K562 (cell line): ENCODE data around the gene GPAT3. TPM values are rescaled to one million over a fixed set of nuclear protein-coding genes. Genes with fewer than 3 reads are reported as not detected.

ENCODE experiments used
- ATAC-seq: fragments of 200-7000 bp; cut with Tn5 transposase; 3 replicates; pipeline ENCODE4 v1.9.1; 2020; ENCODE audit warnings: moderate library complexity
- BruUV-seq: library from RNA; stranded (reverse); fragments of 400-500 nt; replicated peaks from 2 replicates; lab custom pipeline; 2021; lab: Mats Ljungman, UMichigan
- CTCF ChIA-PET: fragments of 300-600 bp; formaldehyde crosslinking; extraction: SDS; loops from one replicate; lab custom pipeline; 2021; ENCODE audit warnings: low intra/inter-chr PET ratio; lab: Yijun Ruan, JAX
- POLR2A ChIA-PET: fragments of 300-600, 350-650 bp; sonication (Branson Sonifier 250); formaldehyde crosslinking; extraction: SDS; loops from one replicate; lab custom pipeline; 2021; ENCODE audit warnings: antibody characterized with exemption, inconsistent platforms; lab: Yijun Ruan, JAX
- DNase-seq, 4 experiments: peaks; one replicate each; pipeline versions ENCODE4 v3.0.0 to v3.0.0-alpha.2; 2011 to 2018; ENCODE audit warnings: low spot score in 3 of 4, mixed read lengths in 3 of 4; ENCODE audit errors: extremely low read depth in 1 of 4
- FAIRE-seq: peaks from 2 replicates; lab custom pipeline; 2011; peaks lifted over from hg19 to GRCh38; lab: Jason Lieb, UNC
- H2AFZ ChIP-seq: 2 replicates; pipeline ENCODE4 v1.6.0; 2011; ENCODE audit warnings: low read depth, low read length, control low read depth, inconsistent platforms
- H3K27ac ChIP-seq: fragments of 200-600 bp; 3 replicates; pipeline ENCODE4 v1.8.0; 2011; ENCODE audit warnings: low read depth, mild to moderate bottlenecking, control low read depth, inconsistent platforms, low read length, moderate library complexity, mixed read lengths; ENCODE audit errors: extremely low read depth
- H3K27me3 ChIP-seq, 2 experiments: fragments of 300-600 bp in 1 of 2; 2 replicates in 1 of 2; 3 replicates in 1 of 2; pipeline versions ENCODE4 v1.6.0 to v1.8.0; 2011; ENCODE audit warnings: inconsistent platforms in 2 of 2, low read length in 2 of 2, mild to moderate bottlenecking in 1 of 2, mixed read lengths in 1 of 2, moderate library complexity in 1 of 2; ENCODE audit not compliant: control insufficient read depth in 2 of 2, insufficient read depth in 2 of 2
- H3K36me3 ChIP-seq: fragments of 300-600 bp; 3 replicates; pipeline ENCODE4 v1.8.0; 2011; ENCODE audit warnings: mild to moderate bottlenecking, low read length, inconsistent platforms; ENCODE audit not compliant: control insufficient read depth, insufficient read depth
- H3K4me1 ChIP-seq, 2 experiments: fragments of 200-600 bp in 1 of 2; replicated peaks in 1 of 2; 2 replicates in 1 of 2; 3 replicates in 1 of 2; pipeline versions ENCODE4 v1.5.1 to v1.8.0; 2011; ENCODE audit warnings: inconsistent platforms in 2 of 2, low read length in 2 of 2, mild to moderate bottlenecking in 1 of 2, mixed read lengths in 1 of 2, moderate library complexity in 1 of 2; ENCODE audit not compliant: control insufficient read depth in 2 of 2, insufficient read depth in 2 of 2
- H3K4me2 ChIP-seq: 2 replicates; pipeline ENCODE4 v1.6.1; 2011; ENCODE audit warnings: low read length, control low read depth, inconsistent platforms, mixed read lengths; ENCODE audit not compliant: insufficient read depth
- H3K4me3 ChIP-seq: fragments of 200-600 bp; sonication (generic), shearing (Covaris generic); 2 replicates; pipeline ENCODE4 v1.5.1; 2016; ENCODE audit warnings: control low read depth, inconsistent platforms
- H3K79me2 ChIP-seq: fragments of 200-600 bp; 3 replicates; pipeline ENCODE4 v1.8.0; 2011; ENCODE audit warnings: low read length, inconsistent platforms; ENCODE audit not compliant: control insufficient read depth, insufficient read depth
- H3K9ac ChIP-seq, 2 experiments: 2 replicates each; pipeline versions ENCODE4 v1.6.0 to v1.6.1; 2011; ENCODE audit warnings: low read depth in 2 of 2, low read length in 2 of 2, control low read depth in 1 of 2, inconsistent platforms in 1 of 2, mild to moderate bottlenecking in 1 of 2, mixed read lengths in 1 of 2; ENCODE audit not compliant: insufficient read depth in 1 of 2
- H3K9me1 ChIP-seq: one replicate; pipeline ENCODE4 v1.6.0; 2011; ENCODE audit warnings: inconsistent platforms, mild to moderate bottlenecking, low read length, moderate library complexity; ENCODE audit not compliant: control insufficient read depth, insufficient read depth
- H3K9me3 ChIP-seq: replicated peaks from 2 replicates; pipeline ENCODE4 v1.5.1; 2011; ENCODE audit warnings: low read depth, low read length, inconsistent platforms; ENCODE audit not compliant: control insufficient read depth, insufficient read depth
- H4K20me1 ChIP-seq: replicated peaks from 2 replicates; pipeline ENCODE4 v1.6.1; 2011; ENCODE audit warnings: low read length, inconsistent platforms, mixed read lengths; ENCODE audit not compliant: control insufficient read depth, insufficient read depth
- CCAR2 ChIP-seq: fragments of 200-400 bp; formaldehyde crosslinking; IDR thresholded peaks from 2 replicates; pipeline ENCODE4 v1.6.1; 2017; ENCODE audit warnings: mild to moderate bottlenecking, low read depth, low read length
- CEBPB ChIP-seq: fragments of 450-650 bp; IDR thresholded peaks from 2 replicates; pipeline ENCODE4 v1.6.1; 2016; ENCODE audit warnings: missing genetic modification characterization, missing compliant biosample characterization
- CREB1 ChIP-seq, 2 experiments: sonication (generic) in 1 of 2; formaldehyde crosslinking in 1 of 2; IDR thresholded peaks; 2 replicates each; pipeline versions ENCODE4 v1.6.1 to v1.8.0; 2012 to 2022; ENCODE audit warnings: inconsistent platforms in 1 of 2, mild to moderate bottlenecking in 1 of 2, missing genetic modification reagents in 1 of 2, moderate library complexity in 1 of 2
- HNRNPL ChIP-seq: fragments of 200-400 bp; formaldehyde crosslinking; IDR thresholded peaks from 2 replicates; pipeline ENCODE4 v1.6.1; 2017; ENCODE audit warnings: low read depth, mild to moderate bottlenecking, low read length
- NCOA1 ChIP-seq: fragments of 450-650 bp; IDR thresholded peaks from 2 replicates; pipeline ENCODE4 v1.6.1; 2016; ENCODE audit warnings: low read depth
- PREB ChIP-seq: sonication (generic); formaldehyde crosslinking; IDR thresholded peaks from 2 replicates; pipeline ENCODE4 v1.8.1; 2023; ENCODE audit warnings: mild to moderate bottlenecking, missing genetic modification reagents
- UBTF ChIP-seq, 2 experiments: IDR thresholded peaks; 2 replicates each; pipeline ENCODE4 v1.6.1; 2012; ENCODE audit warnings: improper control_type of control experiment in 2 of 2, low read depth in 2 of 2, low read length in 2 of 2, borderline replicate concordance in 1 of 2
- ZNF12 ChIP-seq: sonication (generic); formaldehyde crosslinking; IDR thresholded peaks from 2 replicates; pipeline ENCODE4 v1.4.0; 2020; ENCODE audit warnings: mild to moderate bottlenecking, missing genetic modification reagents
- ZNF134 ChIP-seq: fragments of 250-450 bp; sonication (Bioruptor Pico); conservative IDR thresholded peaks from 2 replicates; pipeline ENCODE4 v1.4.0; 2020
- ZNF561 ChIP-seq: fragments of 450-650 bp; formaldehyde crosslinking; conservative IDR thresholded peaks from 2 replicates; pipeline ENCODE4 v1.4.0; 2020; ENCODE audit warnings: mild to moderate bottlenecking, moderate library complexity
- ZNF668 ChIP-seq: fragments of 250-450 bp; sonication (Bioruptor Pico); IDR thresholded peaks from 2 replicates; pipeline ENCODE4 v1.8.0; 2022; ENCODE audit warnings: mild to moderate bottlenecking, inconsistent platforms
- ZNF75A ChIP-seq: fragments of 450-650 bp; formaldehyde crosslinking; IDR thresholded peaks from 2 replicates; pipeline ENCODE4 v1.4.0; 2020; ENCODE audit warnings: mild to moderate bottlenecking
- WGBS: fragments of 100-300 bp; shearing (Covaris generic); methylation state at CpG from one replicate; pipeline ENCODE4 v1.1.6; 2016; ENCODE audit warnings: low coverage, mixed read lengths; ENCODE audit not compliant: insufficient coverage; ENCODE audit errors: missing lambda C conversion rate; 5-methylcytosine and 5-hydroxymethylcytosine counted together
- in situ Hi-C: fragments of 300-500 bp; cut with MboI; formaldehyde crosslinking; loops from 4 replicates; pipeline ENCODE4 v1.15.0; 2018; ENCODE audit warnings: inconsistent platforms, mixed read lengths
- intact Hi-C: fragments of 100-400 bp; cut with micrococcal nuclease; formaldehyde crosslinking; loops from 2 replicates; pipeline ENCODE4 v1.14.2; 2022
- polyA plus RNA-seq, 8 experiments: library from polyadenylated mRNA; depleted of rRNA in 4 of 8; stranded (reverse) in 5 of 8; unstranded in 3 of 8; fragments of >200 nt; fragmentation: Nextera tagmentation in 2 of 8; fragmentation: Illumina TruSeq in 1 of 8; extraction: Ambion mirVana in 2 of 8; extraction: Trizol in 1 of 8; gene quantifications; 2 replicates each; pipeline versions ENCODE4 v1.2.1 to v1.2.3, GENCODE V29; 2011 to 2014; ENCODE audit warnings: inconsistent platforms in 1 of 8, missing spikeins in 1 of 8
- total RNA-seq, 7 experiments: library from RNA; depleted of rRNA in 6 of 7; stranded (reverse); fragments of >200 nt in 6 of 7; fragmentation: Illumina TruSeq in 2 of 7; extraction: Trizol in 2 of 7; gene quantifications; 2 replicates each; pipeline versions ENCODE4 v1.2.1 to v1.2.3, GENCODE V29; 2011 to 2021; ENCODE audit warnings: low replicate concordance in 1 of 7
- TF ChIP-seq, protein P1 (sequence below), 2 experiments: fragments of 450-650 bp; conservative IDR thresholded peaks; 2 replicates each; pipeline ENCODE4 v1.6.1; 2017; ENCODE audit warnings: mild to moderate bottlenecking in 2 of 2, moderate library complexity in 2 of 2
- TF ChIP-seq, protein P2 (sequence below): fragments of 250-450 bp; sonication (Bioruptor Pico); IDR thresholded peaks from 2 replicates; pipeline ENCODE4 v1.8.0; 2021; ENCODE audit warnings: moderate library complexity, mild to moderate bottlenecking, inconsistent platforms

Gene GPAT3
- total and polyA plus RNA-seq, 9 of the 15 experiments (the other 6 are each of a cell fraction or from before 2014, with no cell fraction given) = 4.1 to 16.1 (median 13.1) TPM

DNA sequence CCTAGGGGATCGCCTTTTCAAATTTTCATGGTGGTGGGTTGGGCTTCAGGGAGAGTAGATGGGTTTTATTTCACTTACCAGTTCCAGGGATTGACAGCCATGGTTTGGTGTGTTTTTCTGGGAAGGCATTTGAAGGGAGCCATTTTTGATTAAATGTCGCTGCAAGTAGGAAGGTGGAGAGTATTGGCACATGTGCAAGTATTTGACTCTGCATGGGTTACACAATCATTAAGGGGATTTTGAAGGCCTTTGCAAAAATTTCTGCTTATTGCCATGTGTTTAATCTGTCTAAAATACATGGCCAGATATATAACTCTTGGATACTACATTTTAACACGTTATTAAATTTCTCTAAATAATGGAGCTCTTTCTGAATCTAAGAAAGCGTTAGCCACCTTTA, 55.1 kb downstream of the GPAT3 start:
- no peak overlapping the region for H3K9ac ChIP-seq
- H3K4me1 ChIP-seq = peaks cover 0 to 4% of the 10 kb centered on the region in 2 experiments; a peak in 2 of 5 replicates
- H3K9me1 ChIP-seq = no peaks in the 10 kb centered on the region
- H3K36me3 ChIP-seq = no peaks in the 10 kb centered on the region
- no peak overlapping the region for H3K4me2 ChIP-seq
- FAIRE-seq = no peak
- H3K4me3 ChIP-seq = no peak overlapping the region
- H3K9me3 ChIP-seq = no peaks in the 10 kb centered on the region
- no peaks in the 10 kb centered on the region for H4K20me1 ChIP-seq
- WGBS = 79% methylated on average over 4 of the region's 4 CpGs
- BruUV-seq = no TSS peak
- H2AFZ ChIP-seq = no peak overlapping the region
- intact Hi-C loops = no loop called here
- ChIA-PET POLR2A (no interaction called here), CTCF (no interaction called here)
- no peaks in the 10 kb centered on the region for H3K79me2 ChIP-seq
- ATAC-seq = no peak
- in situ Hi-C loops = no loop called here
- H3K27me3 ChIP-seq = no peaks in the 10 kb centered on the region
- no peak overlapping the region for H3K27ac ChIP-seq
- no peak for DNase-seq
- TF ChIP-seq, protein P1, sequence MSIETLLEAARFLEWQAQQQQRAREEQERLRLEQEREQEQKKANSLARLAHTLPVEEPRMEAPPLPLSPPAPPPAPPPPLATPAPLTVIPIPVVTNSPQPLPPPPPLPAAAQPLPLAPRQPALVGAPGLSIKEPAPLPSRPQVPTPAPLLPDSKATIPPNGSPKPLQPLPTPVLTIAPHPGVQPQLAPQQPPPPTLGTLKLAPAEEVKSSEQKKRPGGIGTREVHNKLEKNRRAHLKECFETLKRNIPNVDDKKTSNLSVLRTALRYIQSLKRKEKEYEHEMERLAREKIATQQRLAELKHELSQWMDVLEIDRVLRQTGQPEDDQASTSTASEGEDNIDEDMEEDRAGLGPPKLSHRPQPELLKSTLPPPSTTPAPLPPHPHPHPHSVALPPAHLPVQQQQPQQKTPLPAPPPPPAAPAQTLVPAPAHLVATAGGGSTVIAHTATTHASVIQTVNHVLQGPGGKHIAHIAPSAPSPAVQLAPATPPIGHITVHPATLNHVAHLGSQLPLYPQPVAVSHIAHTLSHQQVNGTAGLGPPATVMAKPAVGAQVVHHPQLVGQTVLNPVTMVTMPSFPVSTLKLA (conservative IDR thresholded peaks at IDR 0.05) = no peak
- TF ChIP-seq CEBPB (tag) (no peak), NCOA1 (no peak), ZNF134 (CRISPR knock-in tag) (no peak), PREB (CRISPR knock-in tag) (no peak), UBTF (IDR thresholded peaks at IDR 0.05; ENCODE audit: borderline replicate concordance in 1 of 2, low read depth in 2 of 2, low read length in 2 of 2) (no peak), ZNF12 (CRISPR knock-in tag) (no peak), ZNF75A (CRISPR knock-in tag) (no peak), CCAR2 (no peak), ZNF668 (CRISPR knock-in tag) (no peak), HNRNPL (no peak), CREB1 (IDR thresholded peaks at IDR 0.05) (no peak), CREB1 (CRISPR knock-in tag; IDR thresholded peaks at IDR 0.05) (no peak), ZNF561 (CRISPR knock-in tag) (no peak)
- TF ChIP-seq, protein P2, sequence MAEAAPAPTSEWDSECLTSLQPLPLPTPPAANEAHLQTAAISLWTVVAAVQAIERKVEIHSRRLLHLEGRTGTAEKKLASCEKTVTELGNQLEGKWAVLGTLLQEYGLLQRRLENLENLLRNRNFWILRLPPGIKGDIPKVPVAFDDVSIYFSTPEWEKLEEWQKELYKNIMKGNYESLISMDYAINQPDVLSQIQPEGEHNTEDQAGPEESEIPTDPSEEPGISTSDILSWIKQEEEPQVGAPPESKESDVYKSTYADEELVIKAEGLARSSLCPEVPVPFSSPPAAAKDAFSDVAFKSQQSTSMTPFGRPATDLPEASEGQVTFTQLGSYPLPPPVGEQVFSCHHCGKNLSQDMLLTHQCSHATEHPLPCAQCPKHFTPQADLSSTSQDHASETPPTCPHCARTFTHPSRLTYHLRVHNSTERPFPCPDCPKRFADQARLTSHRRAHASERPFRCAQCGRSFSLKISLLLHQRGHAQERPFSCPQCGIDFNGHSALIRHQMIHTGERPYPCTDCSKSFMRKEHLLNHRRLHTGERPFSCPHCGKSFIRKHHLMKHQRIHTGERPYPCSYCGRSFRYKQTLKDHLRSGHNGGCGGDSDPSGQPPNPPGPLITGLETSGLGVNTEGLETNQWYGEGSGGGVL (CRISPR knock-in tag) = no peak
